ENCODE data around the gene SHPK.
A peak's percentile ranks its signal among the peaks of the same experiment; 100 is the strongest.

The SHPK gene

DNA sequence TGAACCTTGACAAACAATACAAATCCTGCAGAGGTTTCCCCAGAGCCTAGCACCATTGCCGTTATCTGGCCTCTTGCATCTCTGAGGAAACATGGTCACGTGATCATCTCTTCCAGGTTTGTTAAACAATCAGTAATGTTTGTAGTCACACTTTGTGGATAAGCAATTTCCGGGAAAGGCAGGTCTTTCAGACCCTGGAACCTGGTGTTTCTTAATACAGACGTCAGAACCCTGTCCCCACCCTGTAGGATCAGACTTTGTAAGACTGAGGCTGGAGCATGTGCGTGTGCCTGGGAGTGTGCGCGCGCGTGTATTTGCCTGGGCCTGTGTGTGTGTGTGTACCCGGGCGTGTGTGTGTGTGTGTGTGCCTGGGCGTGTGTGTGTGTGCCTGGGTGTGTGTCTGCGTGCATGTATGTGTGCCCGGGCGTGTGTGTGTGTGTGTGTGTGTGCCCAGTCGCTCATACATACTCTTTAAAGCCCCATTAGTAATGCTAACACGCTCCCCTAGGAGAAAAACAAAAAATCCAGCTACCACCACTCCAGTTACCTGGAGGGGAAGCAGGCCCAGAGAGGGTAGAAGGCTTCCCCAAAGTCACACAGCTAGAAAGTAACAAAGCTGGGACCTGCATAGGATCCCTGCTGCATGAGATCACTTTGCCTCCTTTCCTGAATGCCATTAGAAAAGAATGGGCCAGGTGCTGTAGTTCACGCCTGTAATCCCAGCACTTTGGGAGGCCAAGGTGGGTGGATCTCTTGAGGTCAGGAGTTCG lies 5.9 kb upstream of the SHPK start:
- Histone ChIP-seq H3K27ac (no peak overlapping the region), H3K36me3 (peaks cover 0 to 52% (median 14%) of the 10 kb centered on the region in 3 donors), H3K4me3 (no peak overlapping the region), H3K4me1 (peaks cover 0 to 11% (median 9%) of the 10 kb centered on the region in 4 donors), H3K9me3 (no peaks in the 10 kb centered on the region), H3K27me3 (no peaks in the 10 kb centered on the region)
- DNase-seq, result no peak
- TF ChIP-seq, protein P1, sequence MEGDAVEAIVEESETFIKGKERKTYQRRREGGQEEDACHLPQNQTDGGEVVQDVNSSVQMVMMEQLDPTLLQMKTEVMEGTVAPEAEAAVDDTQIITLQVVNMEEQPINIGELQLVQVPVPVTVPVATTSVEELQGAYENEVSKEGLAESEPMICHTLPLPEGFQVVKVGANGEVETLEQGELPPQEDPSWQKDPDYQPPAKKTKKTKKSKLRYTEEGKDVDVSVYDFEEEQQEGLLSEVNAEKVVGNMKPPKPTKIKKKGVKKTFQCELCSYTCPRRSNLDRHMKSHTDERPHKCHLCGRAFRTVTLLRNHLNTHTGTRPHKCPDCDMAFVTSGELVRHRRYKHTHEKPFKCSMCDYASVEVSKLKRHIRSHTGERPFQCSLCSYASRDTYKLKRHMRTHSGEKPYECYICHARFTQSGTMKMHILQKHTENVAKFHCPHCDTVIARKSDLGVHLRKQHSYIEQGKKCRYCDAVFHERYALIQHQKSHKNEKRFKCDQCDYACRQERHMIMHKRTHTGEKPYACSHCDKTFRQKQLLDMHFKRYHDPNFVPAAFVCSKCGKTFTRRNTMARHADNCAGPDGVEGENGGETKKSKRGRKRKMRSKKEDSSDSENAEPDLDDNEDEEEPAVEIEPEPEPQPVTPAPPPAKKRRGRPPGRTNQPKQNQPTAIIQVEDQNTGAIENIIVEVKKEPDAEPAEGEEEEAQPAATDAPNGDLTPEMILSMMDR (IDR thresholded peaks at IDR 0.05), result no peak
- intact Hi-C loops (cut with DNase I; ENCODE audit: low total_unique reads), result no loop called here

DNA sequence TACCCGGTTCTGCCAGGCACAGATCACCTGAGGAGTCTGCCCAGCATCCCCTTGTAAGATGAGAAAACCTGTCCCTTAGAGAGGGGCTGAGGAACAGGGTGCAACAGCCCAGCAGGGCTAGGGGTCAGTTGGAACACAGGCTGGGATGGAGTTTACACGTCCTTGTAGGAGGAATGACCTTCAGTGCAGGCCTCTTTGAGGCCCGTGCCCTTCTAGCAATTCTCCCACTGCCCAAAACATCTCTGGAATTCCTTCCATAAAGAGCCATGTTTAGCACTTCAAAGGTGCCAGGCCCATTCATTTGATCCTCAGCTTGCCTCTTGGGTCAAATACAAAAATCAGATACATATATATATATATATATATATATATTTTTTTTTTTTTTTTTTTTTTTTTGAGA lies 5.0 kb upstream of the SHPK start:
- Histone ChIP-seq H3K9me3 (no peaks in the 10 kb centered on the region), H3K27me3 (no peaks in the 10 kb centered on the region), H3K27ac (no peak overlapping the region), H3K4me3 (no peak overlapping the region), H3K36me3 (peaks cover 0 to 46% (median 14%) of the 10 kb centered on the region in 3 donors), H3K4me1 (peaks cover 0 to 11% (median 9%) of the 10 kb centered on the region in 4 donors)
- intact Hi-C loops (cut with DNase I; ENCODE audit: low total_unique reads), result no loop called here
- DNase-seq, result no peak
- TF ChIP-seq, protein P1 (IDR thresholded peaks at IDR 0.05), result no peak

DNA sequence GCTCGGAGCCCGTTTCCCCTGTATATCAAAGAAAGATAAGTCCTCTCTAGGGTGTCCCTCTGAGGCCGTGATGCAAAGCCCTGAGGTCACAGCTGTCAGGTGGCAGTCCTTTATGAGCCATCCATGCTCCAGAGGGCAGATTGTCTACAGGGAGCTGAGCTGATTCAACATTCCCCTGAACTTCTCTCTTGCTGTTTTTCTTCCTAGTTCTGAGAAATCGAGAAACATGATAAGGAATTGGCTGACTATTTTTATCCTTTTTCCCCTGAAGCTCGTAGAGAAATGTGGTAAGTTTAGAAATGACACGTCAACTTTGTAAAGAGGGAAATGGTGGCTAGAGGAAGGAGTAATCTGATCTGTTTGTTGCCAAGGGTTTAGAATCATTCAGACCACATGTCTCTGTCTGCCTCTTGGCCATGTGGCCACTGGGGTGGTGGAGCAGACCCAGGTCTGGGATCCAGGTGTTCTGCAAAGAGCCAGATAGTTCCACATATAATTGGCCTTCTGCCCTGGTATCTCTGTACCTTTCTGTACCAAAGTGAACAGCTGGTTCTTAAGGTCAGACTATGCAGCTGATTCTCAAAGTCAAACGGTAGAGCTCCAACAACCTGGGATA lies 4.0 kb upstream of the SHPK start:
- intact Hi-C loops (cut with DNase I; ENCODE audit: low total_unique reads), result no loop called here
- H3K4me1 ChIP-seq, result peaks cover 0 to 19% (median 15%) of the 10 kb centered on the region in 4 donors
- H3K9me3 ChIP-seq, result no peaks in the 10 kb centered on the region
- no peak overlapping the region for H3K4me3 ChIP-seq
- H3K27me3 ChIP-seq, result no peaks in the 10 kb centered on the region
- DNase-seq, result no peak
- TF ChIP-seq, protein P1 (IDR thresholded peaks at IDR 0.05), result no peak
- no peak overlapping the region for H3K27ac ChIP-seq
- H3K36me3 ChIP-seq, result peaks cover 0 to 40% (median 10%) of the 10 kb centered on the region in 3 donors

DNA sequence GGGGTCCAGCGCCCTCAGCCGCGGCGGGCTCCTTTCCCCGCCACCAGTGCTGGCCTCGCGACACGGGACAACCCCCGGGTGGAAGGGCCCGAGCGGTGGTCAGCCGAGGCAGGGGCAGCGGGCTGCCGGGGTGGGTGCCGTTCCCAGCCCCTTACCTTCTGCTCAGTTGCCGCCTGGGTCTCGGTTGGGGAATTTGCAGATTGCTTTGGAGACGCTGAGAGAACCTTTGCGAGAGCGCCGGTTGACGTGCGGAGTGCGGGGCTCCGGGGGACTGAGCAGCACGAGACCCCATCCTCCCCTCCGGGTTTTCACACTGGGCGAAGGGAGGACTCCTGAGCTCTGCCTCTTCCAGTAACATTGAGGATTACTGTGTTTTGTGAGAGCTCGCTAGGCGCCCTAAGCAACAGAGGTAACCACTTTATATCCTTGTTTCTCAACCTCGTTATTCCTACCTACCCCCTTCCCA lies 891 bp upstream of the SHPK start:
- no peaks in the 10 kb centered on the region for H3K27me3 ChIP-seq
- H3K36me3 ChIP-seq, result peaks cover 0 to 17% (median 0%) of the 10 kb centered on the region in 3 donors
- intact Hi-C loops (cut with DNase I; ENCODE audit: low total_unique reads), result loop anchor here (1.0 kb wide), 1 partner anchor 31 kb away; the partner anchor contains the start of genes EMC6 and TAX1BP3
- H3K27ac ChIP-seq, result peak overlapping the region; percentile 93 to 98
- H3K4me1 ChIP-seq, result peaks cover 0 to 35% (median 22%) of the 10 kb centered on the region in 4 donors
- H3K9me3 ChIP-seq, result no peaks in the 10 kb centered on the region
- TF ChIP-seq, protein P1 (IDR thresholded peaks at IDR 0.05), result peak in 1 of 2 experiments; percentile 2
- DNase-seq, result no peak
- peak overlapping the region; percentile 92 to 94 for H3K4me3 ChIP-seq

DNA sequence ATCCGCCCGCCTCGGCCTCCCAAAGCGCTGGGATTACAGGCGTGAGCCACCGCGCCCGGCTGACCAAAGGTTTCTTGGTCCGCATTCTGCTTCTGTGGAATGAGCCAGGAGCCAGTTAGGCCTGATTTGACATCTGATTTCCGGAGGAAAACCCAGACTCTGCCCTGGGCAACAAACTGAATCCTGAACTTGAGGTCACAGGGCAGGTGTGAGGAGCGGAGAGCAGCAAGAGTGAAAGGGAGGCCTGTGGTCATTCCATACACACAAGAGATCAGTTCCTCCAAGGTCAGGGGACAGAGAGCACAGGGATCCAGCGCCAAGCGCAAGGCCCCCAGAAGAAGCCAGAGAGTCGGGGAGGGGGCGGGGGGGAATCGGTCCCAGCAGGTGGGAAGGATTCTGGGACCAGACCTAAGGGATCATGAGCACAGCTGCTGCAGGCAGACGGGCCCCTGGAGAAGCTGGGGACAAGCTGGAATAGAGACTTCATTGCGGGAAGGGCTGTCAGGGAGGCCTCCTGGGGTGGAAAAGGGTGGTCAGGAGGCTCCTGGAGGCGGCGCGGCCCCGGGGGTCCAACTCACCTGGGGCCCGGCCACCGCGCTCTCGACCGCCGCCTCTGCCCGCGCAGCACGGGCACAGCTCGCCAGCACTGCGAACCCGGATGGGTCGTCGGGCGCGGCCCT lies 436 bp downstream of the SHPK start:
- intact Hi-C loops (cut with DNase I; ENCODE audit: low total_unique reads), result loop anchor here (1.0 kb wide), 1 partner anchor 33 kb away; the partner anchor contains the start of genes EMC6 and TAX1BP3

More for the DNA sequence above, 436 bp downstream of the SHPK start:
- TF ChIP-seq, protein P1 (IDR thresholded peaks at IDR 0.05), result no peak
- DNase-seq, result no peak
- Histone ChIP-seq H3K4me1 (peaks cover 0 to 35% (median 22%) of the 10 kb centered on the region in 4 donors), H3K4me3 (peak overlapping the region; percentile 92 to 94), H3K27me3 (no peaks in the 10 kb centered on the region), H3K36me3 (peaks cover 0 to 15% (median 2%) of the 10 kb centered on the region in 3 donors), H3K27ac (peak overlapping the region; percentile 93 to 98), H3K9me3 (no peaks in the 10 kb centered on the region)
